ENCODE measurements around the gene STK32B. TPM values are rescaled to one million over a fixed set of nuclear protein-coding genes. Genes with fewer than 3 reads are reported as not detected.

Gene STK32B
- total and polyA plus RNA-seq, 2 of the 4 experiments (the other 2 are of a cell fraction) = 5.5 to 6.3 TPM

GRCh38 chr4:5421416-5421815, 370.1 kb downstream of the STK32B start:
- ChIA-PET POLR2A (ENCODE audit: unreplicated experiment) (no interaction called here), CTCF (interaction anchor here (1.0 kb wide), 1 partner anchor 22 kb away, joined by 3 read pairs; no protein-coding TSS in a partner anchor)
- no peak overlapping the region for H2BK5ac ChIP-seq (ENCODE audit: low read depth, low read length, poor library complexity, severe bottlenecking)
- H3K27ac ChIP-seq (ENCODE audit: insufficient read depth, low read length) = no peak overlapping the region
- in situ Hi-C loops (cut with MboI; ENCODE audit: low sequenced_read_pairs) (no loop called here), intact Hi-C loops (cut with micrococcal nuclease) (no loop called here), dilution Hi-C loops (cut with HindIII; ENCODE audit: low sequenced_read_pairs, unreplicated experiment) (no loop called here)
- H3K4me2 ChIP-seq (ENCODE audit: low read depth, low read length) = no peak overlapping the region
- H2BK20ac ChIP-seq (ENCODE audit: low read depth, low read length) = no peak overlapping the region
- no peak overlapping the region for H4K91ac ChIP-seq (ENCODE audit: insufficient read depth, low read depth, low read length)
- no peaks in the 10 kb centered on the region for H3K27me3 ChIP-seq (ENCODE audit: control insufficient read depth, insufficient read depth, low read length)
- no peak overlapping the region for H2BK15ac ChIP-seq (ENCODE audit: low read depth, low read length)
- H3K36me3 ChIP-seq (ENCODE audit: control insufficient read depth, insufficient read depth, low read length) = peaks cover 5% of the 10 kb centered on the region
- WGBS, 2 experiments (ENCODE audit: extremely low coverage in 2 of 2, insufficient read length in 1 of 2) = 40% methylated on average over 1 of the region's 3 CpGs; no CpG with 5 or more reads in 1 of the 2 experiments
- ATAC-seq (ENCODE audit: low read depth) (no peak), DNase-seq (no peak)
- H3K4me3 ChIP-seq (ENCODE audit: insufficient read depth, low read depth, low read length) = no peak overlapping the region
- H4K8ac ChIP-seq (ENCODE audit: low read depth in 2 of 2, low read length in 2 of 2) = no peak overlapping the region
- no peak overlapping the region for H2AK9ac ChIP-seq (replicated peaks; ENCODE audit: low read depth, low read length, poor library complexity)
- H3K9ac ChIP-seq (ENCODE audit: low read depth, low read length) = no peak overlapping the region
- H3K4me1 ChIP-seq (ENCODE audit: control insufficient read depth, insufficient read depth, low read length) = no peaks in the 10 kb centered on the region
- peaks cover 7% of the 10 kb centered on the region; the same call in 1 of the 2 replicates for H3K9me1 ChIP-seq (ENCODE audit: insufficient read depth, low read length)
- no peak overlapping the region for H2BK120ac ChIP-seq (ENCODE audit: low read depth, low read length)
- H2AFZ ChIP-seq (replicated peaks; ENCODE audit: low read length, poor library complexity) = no peak overlapping the region
- no peak overlapping the region for H4K5ac ChIP-seq (ENCODE audit: low read depth, low read length)
- no peak overlapping the region for H3K56ac ChIP-seq (ENCODE audit: extremely low read depth, insufficient read depth, low read length)
- no peak overlapping the region for H2AK5ac ChIP-seq (ENCODE audit: low read depth, low read length)
- H3K23ac ChIP-seq (ENCODE audit: low read depth, low read length) = no peak overlapping the region
- no TSS peak for BruUV-seq (replicated peaks)
- no peak overlapping the region for H3K14ac ChIP-seq (replicated peaks; ENCODE audit: low read depth, low read length)
- H4K20me1 ChIP-seq (ENCODE audit: insufficient read depth, low read length) = no peaks in the 10 kb centered on the region; the same call in 1 of the 2 replicates
- peaks cover 7% of the 10 kb centered on the region for H3K9me3 ChIP-seq (ENCODE audit: control insufficient read depth, insufficient read depth, low read length)
- H3K79me1 ChIP-seq (ENCODE audit: low read depth in 1 of 2, low read length in 2 of 2) = no peaks in the 10 kb centered on the region
- H3K4ac ChIP-seq (ENCODE audit: low read depth, low read length) = no peak overlapping the region
- H3K18ac ChIP-seq (ENCODE audit: low read depth, low read length) = no peak overlapping the region
- no peak for TF ChIP-seq BHLHE40 (IDR thresholded peaks at IDR 0.05; ENCODE audit: low read depth, low read length)
- TF ChIP-seq CTCF (conservative IDR thresholded peaks at IDR 0.05; ENCODE audit: low read depth, low read length) = no peak
- TF ChIP-seq MXI1 (IDR thresholded peaks at IDR 0.05; ENCODE audit: borderline replicate concordance, low read depth, low read length) = no peak
- TF ChIP-seq MAZ (IDR thresholded peaks at IDR 0.05; ENCODE audit: borderline replicate concordance, low read depth, low read length) = no peak
- TF ChIP-seq ELK1 (IDR thresholded peaks at IDR 0.05; ENCODE audit: borderline replicate concordance, low read depth, low read length) = no peak
- no peak for TF ChIP-seq CHD1 (IDR thresholded peaks at IDR 0.05; ENCODE audit: low read depth, low read length)
- no peak for TF ChIP-seq FOS (IDR thresholded peaks at IDR 0.05; ENCODE audit: low read depth, low read length)
- TF ChIP-seq NFE2L2 (IDR thresholded peaks at IDR 0.05; ENCODE audit: low read depth, low read length) = no peak
- TF ChIP-seq RAD21 (IDR thresholded peaks at IDR 0.05; ENCODE audit: low read length) = no peak
